ENCODE results near the gene LMF1.

DNA sequence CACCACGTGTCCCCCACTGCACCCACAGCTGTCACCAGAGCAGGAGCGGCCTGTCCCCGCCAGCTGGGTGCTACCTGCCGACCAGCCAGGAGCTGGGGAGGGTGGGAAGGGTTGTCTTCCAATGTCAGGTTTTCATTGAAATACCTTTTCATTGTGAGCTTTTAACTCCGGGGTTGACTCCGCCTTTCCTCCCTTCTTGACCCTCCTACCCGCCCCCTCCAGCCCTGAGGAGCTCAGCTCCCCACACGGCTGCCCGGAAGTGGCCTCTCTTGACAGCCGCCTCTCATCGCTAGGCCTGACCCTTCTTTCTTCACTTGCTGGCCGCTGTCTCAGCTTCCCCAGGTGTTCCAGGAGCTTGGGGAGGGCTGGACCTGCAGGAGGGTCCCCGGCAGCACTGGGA lies 149.0 kb downstream of the LMF1 start:
- TF ChIP-seq, protein P1, sequence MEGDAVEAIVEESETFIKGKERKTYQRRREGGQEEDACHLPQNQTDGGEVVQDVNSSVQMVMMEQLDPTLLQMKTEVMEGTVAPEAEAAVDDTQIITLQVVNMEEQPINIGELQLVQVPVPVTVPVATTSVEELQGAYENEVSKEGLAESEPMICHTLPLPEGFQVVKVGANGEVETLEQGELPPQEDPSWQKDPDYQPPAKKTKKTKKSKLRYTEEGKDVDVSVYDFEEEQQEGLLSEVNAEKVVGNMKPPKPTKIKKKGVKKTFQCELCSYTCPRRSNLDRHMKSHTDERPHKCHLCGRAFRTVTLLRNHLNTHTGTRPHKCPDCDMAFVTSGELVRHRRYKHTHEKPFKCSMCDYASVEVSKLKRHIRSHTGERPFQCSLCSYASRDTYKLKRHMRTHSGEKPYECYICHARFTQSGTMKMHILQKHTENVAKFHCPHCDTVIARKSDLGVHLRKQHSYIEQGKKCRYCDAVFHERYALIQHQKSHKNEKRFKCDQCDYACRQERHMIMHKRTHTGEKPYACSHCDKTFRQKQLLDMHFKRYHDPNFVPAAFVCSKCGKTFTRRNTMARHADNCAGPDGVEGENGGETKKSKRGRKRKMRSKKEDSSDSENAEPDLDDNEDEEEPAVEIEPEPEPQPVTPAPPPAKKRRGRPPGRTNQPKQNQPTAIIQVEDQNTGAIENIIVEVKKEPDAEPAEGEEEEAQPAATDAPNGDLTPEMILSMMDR (IDR thresholded peaks at IDR 0.05), result no peak
- TF ChIP-seq POLR2A (IDR thresholded peaks at IDR 0.05), result no peak
